ENCODE data around the gene RNF5.

DNA sequence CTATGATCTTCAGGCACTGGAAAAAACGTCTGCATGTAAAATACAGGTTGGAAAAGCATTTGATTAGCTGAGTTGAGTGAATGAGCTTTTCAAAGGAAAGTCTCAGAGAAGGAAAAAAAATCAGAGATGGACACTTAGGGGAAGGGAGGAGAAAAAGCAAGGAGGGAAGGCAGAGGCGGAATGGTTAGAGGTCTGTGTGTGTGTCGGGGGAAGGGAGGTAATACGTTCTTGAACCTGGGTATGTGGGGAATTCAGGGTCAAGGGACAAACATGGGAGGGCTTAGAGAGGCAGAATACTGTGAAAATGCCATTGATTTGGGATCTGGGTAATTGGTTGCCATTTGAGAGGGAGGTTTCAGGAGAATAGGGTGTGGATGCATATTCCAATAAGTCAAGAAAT lies 31.5 kb upstream of the RNF5 start:
- TF ChIP-seq LEF1 (IDR thresholded peaks at IDR 0.05; ENCODE audit: borderline replicate concordance) (no peak), FOXM1 (IDR thresholded peaks at IDR 0.05; ENCODE audit: borderline replicate concordance) (no peak), ARNT (IDR thresholded peaks at IDR 0.05) (no peak), SP1 (IDR thresholded peaks at IDR 0.05) (no peak), BHLHE40 (IDR thresholded peaks at IDR 0.05; ENCODE audit: borderline replicate concordance) (no peak), L3MBTL2 (conservative IDR thresholded peaks at IDR 0.05) (no peak), FOXK2 (IDR thresholded peaks at IDR 0.05) (no peak), TARDBP (IDR thresholded peaks at IDR 0.05) (no peak)

Data from HEK293T (cell line).